IPS-NIHi7 (cell line): ENCODE measurements around the gene PDGFA.
"Not testable (repeated sequence)": the region's sequence is repeated elsewhere in the genome, so short reads cannot be mapped to it uniquely, and the experiment has no call there.

ENCODE experiments used
- DNase-seq: peaks from one replicate; pipeline ENCODE4 v3.0.0; 2012; ENCODE audit warnings: mixed read lengths; ENCODE audit errors: extremely low spot score

The PDGFA gene

DNA sequence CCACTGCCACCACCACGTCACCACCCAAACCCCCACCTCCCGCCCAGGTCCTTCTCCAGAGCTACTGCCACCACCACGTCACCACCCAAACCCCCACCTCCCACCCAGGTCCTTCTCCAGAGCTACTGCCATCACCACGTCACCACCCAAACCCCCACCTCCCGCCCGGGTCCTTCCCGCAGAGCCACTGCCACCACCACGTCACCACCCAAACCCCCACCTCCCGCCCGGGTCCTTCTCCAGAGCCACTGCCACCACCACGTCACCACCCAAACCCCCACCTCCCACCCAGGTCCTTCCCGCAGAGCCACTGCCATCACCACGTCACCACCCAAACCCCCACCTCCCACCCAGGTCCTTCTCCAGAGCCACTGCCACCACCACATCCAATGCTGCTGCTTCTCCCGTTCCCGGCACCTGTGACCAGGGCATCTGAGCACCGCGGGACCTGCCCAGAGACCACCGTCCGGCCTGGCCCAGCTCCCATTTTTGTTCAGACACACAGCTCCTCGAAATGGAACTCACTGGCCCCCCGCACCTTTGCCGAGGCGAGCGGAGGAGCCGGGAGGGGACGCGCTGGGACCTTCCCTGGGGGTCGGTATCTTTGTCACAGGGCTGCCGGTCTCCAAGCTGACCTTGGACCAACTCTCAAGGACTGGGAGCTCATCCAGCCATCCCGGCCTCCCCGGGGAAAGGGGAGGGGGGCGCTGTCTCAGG lies 32.7 kb upstream of the PDGFA start:
- not testable (repeated sequence) for DNase-seq

GRCh38 chr7:551615-551970 lies 31.9 kb upstream of the PDGFA start:
- not testable (repeated sequence) for DNase-seq

GRCh38 chr7:550881-551614 lies 31.4 kb upstream of the PDGFA start:
- no peak for DNase-seq

DNA sequence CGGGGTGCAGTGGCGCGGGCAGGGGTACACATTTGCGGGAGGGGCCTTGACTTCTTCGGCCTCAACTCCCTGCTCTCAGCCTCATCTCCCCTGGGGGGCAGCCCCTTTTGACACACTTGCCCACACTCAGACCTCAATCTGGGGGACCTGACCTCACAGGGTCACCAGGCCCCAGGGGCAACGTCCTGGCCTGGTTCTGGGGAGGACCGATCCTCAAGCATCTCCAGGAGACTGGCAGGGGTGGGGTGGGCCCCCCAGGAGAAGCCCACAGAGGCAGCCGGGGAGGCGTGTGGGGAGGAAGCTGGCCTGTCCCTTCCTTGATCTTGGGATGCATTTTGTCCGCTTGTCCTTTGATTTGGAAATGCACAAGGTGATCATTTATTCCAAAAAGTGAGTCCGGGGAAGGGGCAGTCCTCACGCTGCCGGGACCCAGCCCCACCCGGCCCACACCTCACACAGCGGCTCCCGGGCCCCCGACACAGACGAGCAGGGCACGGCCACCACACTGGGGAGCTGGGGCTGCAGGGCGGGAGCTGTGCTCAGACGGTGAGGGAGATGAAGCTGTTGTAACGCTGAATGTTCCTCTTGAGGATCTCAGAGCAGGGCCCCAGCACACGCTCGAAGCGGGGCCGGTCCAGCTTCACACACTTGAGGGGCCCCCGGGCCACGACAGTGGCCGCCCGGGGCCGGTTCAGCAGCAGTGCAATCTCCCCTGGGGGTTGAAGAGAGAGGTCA lies 30.4 kb upstream of the PDGFA start:
- DNase-seq, result no peak

DNA sequence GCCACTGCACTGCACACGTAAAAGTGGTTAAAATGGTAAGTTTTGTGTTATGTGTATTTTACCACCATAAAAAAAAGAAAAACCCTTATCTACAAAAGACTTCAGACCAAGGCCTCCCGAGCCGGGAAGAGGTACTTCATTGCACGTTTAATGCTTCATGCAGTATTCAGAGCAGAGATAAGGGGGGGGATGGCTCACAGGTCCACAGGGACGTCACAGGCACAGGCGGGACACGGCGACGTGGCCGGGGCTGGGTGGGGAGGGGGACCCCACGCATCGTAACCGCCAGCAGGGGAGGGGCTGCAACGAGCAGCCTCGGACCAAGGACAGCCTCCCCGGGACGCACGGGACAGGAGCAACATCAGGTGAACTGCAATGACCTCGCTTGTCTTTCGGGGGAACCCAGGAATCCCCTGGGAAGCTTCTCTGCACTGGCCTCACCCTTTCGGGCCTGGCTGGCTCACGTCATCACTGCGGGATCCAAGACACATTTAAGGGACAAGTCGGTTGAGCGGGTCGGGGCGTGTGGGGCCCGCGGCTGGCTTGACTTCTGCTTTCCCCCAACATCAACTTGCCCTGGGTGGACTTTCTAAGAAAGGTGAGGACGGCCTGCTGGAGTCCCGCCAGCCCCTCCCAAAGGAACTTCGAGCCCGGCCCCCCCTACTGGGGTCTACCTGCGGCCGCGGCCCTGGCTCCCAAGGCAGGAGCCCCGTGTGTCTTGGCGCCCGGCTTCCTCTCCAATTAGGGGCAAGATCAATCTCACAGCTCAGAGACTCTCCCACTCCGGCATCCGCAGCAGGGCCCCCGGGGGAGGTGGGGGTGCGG lies 29.6 kb upstream of the PDGFA start:
- DNase-seq, result no peak

GRCh38 chr7:548401-548800 lies 28.8 kb upstream of the PDGFA start:
- no peak for DNase-seq

DNA sequence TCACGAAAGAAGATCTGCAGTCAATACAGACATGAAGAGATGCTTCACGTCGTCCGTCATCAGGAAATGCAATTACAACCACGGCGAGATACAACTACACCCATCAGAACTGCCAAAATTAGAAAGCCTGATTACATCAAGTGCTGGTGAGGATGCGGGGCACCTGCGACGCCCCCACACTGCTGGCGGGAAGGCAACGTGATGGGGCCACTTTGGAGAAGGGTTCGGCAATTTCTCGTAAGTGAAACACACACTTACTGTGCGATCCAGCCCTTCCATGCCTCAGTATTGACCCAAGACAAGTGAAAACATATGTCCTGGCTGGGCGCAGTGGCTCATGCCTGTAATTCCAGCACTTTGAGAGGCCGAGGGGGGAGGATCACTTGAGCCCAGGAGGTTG lies 25.8 kb upstream of the PDGFA start:
- DNase-seq, result no peak

- no peak for DNase-seq
Observed at GRCh38 chr7:544338-545221, 24.9 kb upstream of the PDGFA start.

DNA sequence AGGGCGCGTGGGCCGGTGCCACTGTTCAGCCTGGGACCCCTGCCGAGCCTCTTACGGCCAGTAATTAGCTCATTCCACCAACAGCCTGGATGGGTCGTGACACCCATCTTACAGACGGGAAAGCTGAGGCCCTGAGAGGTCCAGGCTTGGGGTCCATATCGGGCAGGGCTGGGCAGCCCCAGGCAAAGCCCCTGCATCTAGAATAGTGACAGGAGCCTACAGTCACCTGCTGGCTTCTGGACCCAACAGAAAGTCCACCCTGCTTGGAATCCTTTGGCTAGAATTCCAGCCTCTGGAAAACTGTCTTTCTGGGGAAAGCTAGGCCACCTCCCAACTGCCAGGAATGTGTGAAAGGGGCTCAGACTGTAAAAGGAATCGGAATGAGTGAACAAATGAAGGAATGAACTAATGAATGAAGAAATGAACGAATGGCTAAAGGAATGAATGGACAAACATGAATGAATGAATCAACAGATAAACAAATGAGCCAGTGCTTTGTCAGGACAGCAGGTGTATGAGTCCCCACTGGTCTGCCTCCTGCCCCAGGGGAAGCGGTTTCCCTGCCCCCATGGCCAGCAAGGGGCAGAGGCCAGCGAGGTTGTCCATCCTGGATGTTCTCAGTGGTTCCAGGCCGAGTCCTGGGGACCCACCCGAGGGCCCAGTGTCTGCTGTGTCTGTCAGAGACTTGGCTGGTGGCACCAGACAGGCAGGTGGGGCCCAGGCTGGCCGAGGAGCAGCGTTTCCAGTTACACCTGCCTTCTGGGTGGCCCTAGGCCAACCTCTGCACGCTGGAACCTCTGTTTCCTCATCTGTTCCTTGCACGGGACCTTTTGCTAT lies 24.1 kb upstream of the PDGFA start:
- DNase-seq, result no peak

DNA sequence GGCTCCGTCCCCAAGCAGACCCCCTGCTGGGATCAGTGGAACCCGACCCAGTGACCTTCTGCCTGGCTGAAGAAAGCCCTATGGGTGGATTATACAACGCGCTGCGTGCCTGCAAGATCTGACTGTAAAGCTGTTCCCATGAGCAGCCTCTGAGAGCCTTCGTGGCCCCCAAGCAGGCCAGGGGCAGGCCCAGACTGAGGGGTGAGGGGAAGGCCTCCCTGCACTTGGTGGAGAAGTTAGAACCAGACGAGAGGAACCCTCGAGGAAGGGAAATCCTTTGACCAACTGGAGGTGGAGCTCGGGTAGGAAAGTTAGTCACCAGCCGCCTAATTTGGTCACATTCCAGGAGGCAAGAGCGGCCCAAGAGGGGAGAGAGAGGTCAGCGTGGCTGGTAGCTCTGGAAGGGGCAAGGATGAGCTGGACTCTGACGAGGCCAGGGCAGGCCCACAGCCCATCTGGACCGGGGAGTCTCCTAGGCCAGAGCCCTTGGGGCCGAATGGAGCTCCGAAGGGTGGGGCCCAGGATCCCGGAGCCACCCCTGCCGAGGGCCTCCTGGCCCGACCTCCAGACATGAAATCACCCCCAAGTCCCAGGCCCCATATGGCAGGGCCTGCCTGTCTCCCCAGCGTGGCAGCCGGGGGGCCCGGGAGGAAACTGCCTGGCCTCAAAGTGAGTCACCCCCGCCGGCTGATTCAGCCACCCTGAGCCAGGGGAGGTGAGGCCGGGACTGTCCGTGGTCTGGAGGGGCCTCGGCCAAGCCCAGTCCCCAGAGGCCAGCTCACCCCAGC lies 23.3 kb upstream of the PDGFA start:
- DNase-seq, result no peak

DNA sequence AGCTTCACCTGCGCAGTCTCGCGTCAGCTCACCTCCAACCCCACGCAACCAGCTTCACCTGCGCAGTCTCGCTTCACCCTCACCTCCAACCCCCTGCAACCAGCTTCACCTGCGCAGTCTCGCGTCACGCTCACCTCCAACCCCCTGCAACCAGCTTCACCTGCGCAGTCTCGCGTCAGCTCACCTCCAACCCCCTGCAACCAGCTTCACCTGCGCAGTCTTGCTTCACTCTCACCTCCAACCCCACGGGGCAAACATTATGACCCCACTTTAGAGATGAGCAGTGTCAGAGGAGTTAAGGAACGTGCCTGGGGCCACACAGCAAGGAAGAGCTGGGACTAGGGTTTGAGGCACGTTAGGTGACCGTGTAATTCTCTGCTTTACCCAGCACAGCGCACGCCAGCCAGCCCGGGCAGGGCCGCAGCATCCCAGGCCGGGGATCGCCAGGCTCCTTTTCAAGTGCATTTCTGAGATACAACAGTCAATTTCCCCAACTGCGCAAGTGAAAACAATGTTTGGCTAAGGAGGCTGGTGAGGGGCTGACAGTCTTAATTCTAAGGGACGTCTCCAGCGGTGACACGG lies 22.6 kb upstream of the PDGFA start:
- no peak for DNase-seq

DNA sequence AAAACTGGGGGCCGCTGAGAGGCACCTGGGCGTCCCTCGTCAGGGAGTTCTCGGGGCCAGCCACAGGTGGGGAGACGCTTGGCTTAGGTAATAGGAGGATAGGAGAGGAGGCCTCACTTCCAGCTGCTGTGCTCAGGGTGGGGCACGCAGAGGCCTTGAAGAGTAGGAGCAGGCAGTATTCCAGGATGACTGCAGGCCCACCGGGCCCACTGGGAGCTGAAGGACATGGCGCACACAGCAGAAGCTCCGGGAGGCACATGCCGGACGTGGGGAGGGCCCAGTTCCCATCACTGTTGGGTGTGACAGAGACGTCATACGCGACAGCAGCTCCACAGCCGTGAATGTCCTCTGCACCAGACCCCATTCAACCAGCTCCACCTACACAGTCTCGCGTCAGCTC lies 22.0 kb upstream of the PDGFA start:
- no peak for DNase-seq

DNA sequence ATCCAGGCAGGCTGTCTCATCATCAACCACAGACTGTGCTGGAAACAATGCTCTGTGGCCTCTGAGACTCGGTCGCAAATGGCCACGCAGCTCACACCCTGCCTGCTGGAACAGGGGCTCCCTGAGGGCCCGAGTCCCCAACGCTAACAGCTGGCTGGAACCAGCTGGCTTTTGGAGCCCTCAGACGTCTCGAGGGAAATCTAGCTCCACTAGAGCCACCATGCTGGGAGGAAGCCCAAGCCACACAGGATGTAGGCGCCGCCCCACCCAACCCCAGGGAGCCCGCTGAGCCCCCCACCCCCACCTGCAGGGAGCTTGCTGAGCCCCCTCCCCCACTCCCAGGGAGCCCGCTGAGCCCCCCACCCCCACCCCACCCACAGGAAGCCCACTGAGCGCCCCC lies 21.4 kb upstream of the PDGFA start:
- DNase-seq, result no peak

GRCh38 chr7:540579-540978 lies 20.9 kb upstream of the PDGFA start:
- DNase-seq, result no peak

DNA sequence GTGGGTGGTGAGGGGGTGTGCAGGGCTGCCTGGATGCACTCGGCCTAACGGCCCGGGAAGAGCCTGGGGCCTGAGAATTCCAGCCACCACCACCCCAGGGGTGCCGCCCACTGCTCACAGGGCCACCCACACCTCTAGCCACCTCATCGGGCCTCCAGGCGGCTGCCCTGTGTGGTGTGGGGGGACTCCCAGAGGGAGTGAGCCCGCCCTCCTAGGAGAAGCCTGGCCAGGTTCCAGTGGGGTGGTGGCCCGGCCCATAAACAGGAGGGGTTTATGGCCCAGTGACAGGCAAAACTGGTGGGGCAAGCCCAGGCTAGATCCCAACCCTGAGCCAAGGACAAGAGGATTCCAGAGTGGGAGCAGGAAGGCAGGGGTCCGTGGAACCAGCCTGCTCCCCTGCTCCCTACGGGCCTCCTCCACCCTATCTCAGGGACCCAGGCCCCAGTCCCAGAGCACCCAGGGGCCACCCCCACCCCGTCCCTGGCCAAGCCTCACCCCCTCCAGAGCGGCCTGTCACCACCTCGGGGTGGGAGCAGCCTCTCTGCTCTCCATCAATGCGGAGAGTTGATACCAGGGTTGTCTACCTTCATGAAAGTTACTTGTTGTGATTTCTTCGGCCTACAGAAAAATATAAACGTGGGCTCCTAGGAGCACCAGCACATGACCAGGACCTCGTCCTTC lies 20.2 kb upstream of the PDGFA start:
- peak; percentile 57 for DNase-seq

DNA sequence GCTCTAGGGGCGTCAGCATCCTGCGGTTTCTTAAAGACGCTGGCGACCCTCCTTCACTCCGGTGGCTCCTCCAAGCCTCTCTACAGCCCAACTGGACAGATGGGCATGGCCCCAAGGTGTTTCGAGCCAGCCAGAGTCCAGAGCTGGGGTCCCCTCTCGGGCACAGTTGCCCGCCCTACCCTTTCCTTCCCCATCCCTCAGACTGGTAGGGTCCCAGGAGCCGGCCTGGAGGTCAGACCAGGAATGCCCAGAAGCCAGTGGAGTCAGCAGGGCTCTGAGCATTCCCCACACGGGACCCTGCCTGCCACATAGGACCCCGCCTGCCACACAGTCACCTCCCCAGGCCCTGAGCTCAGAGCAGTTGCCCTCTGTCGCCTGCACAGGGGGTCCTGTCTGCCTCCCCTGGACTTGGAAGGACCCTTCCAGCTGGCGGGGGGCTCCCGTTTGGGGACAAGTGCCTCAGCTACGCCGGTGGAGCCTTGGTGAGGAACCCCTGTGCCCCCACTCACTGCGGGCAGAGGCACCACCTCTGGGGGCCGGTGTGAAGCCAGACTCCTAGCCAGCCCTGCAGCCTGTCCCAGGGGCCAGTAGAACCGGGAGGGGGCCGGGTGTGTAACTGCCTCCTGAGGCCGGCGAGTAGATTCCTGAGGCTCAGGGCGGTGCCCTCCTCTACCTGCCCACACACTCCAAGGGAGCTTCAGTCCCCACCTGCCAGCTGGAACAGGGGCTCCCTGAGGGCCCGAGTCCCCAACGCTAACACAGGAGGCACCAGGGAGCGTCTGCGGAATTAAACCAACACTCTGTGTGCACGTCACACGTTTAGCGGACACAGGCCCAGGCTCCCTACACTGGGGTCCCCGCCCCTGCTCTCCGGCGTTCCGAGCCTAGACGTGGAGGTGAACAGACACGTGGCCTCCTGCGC lies 19.4 kb upstream of the PDGFA start:
- DNase-seq, result no peak
